ENCODE data around the gene FBRSL1.
"Not testable (repeated sequence)": the region's sequence is repeated elsewhere in the genome, so short reads cannot be mapped to it uniquely, and the experiment has no call there.

FBRSL1 gene

GRCh38 chr12:132489602-132490266, at the start of gene FBRSL1:
FBRSL1 (plus strand) TSS chr12:132490151.
- TF ChIP-seq CTCF (IDR thresholded peaks at IDR 0.05; ENCODE audit: low read depth, low read length): no peak
- H3K4me3 ChIP-seq (ENCODE audit: low read depth, low read length): peak within 1 kb of the TSS; percentile 73

GRCh38 chr12:132440420-132440819, 49.5 kb upstream of the FBRSL1 start:
- not testable (repeated sequence) for H3K4me3 ChIP-seq (ENCODE audit: low read depth, low read length)

GRCh38 chr12:132441871-132442863, 47.8 kb upstream of the FBRSL1 start:
- no peak overlapping the region for H3K4me3 ChIP-seq (ENCODE audit: low read depth, low read length)
- TF ChIP-seq CTCF (IDR thresholded peaks at IDR 0.05; ENCODE audit: low read depth, low read length): no peak

GRCh38 chr12:132443091-132443490, 46.9 kb upstream of the FBRSL1 start:
- H3K4me3 ChIP-seq (ENCODE audit: low read depth, low read length): no peak overlapping the region
- TF ChIP-seq CTCF (IDR thresholded peaks at IDR 0.05; ENCODE audit: low read depth, low read length): no peak

GRCh38 chr12:132444283-132444682, 45.7 kb upstream of the FBRSL1 start:
- no peak for TF ChIP-seq CTCF (IDR thresholded peaks at IDR 0.05; ENCODE audit: low read depth, low read length)
- no peak overlapping the region for H3K4me3 ChIP-seq (ENCODE audit: low read depth, low read length)

GRCh38 chr12:132444957-132445883, 44.7 kb upstream of the FBRSL1 start:
- no peak overlapping the region for H3K4me3 ChIP-seq (ENCODE audit: low read depth, low read length)
- TF ChIP-seq CTCF (IDR thresholded peaks at IDR 0.05; ENCODE audit: low read depth, low read length): no peak

Measured in WI38 (cell line).